Neural progenitor cell (in vitro differentiated cells): ENCODE measurements around the gene CDH12. TPM values are rescaled to one million over a fixed set of nuclear protein-coding genes. Genes with fewer than 3 reads are reported as not detected.

Experiments used
- DNase-seq: peaks from one replicate; pipeline ENCODE4 v3.0.0-alpha.2; 2016; ENCODE audit warnings: low spot score
- H2AFZ ChIP-seq: fragments of 200-600 bp; sonication (generic); replicated peaks from 2 replicates; pipeline ENCODE4 v1.6.1; 2016; ENCODE audit warnings: antibody characterized with exemption
- H3F3A ChIP-seq: fragments of 200-600 bp; sonication (generic); 2 replicates; pipeline ENCODE4 v1.6.1; 2016; ENCODE audit warnings: antibody characterized with exemption, low read depth
- H3K27ac ChIP-seq: fragments of 200-600 bp; sonication (generic); 2 replicates; pipeline ENCODE4 v1.5.1; 2016; ENCODE audit warnings: mild to moderate bottlenecking
- H3K27me3 ChIP-seq: fragments of 200-600 bp; sonication (generic); 2 replicates; pipeline ENCODE4 v1.6.1; 2016; ENCODE audit warnings: mild to moderate bottlenecking, moderate library complexity
- H3K36me3 ChIP-seq: fragments of 200-600 bp; sonication (generic); 2 replicates; pipeline ENCODE4 v1.5.1; 2016
- H3K4me1 ChIP-seq: fragments of 200-600 bp; sonication (generic); 2 replicates; pipeline ENCODE4 v1.6.1; 2016; ENCODE audit warnings: mixed run types
- H3K4me2 ChIP-seq: fragments of 200-600 bp; sonication (generic); 2 replicates; pipeline ENCODE4 v1.6.1; 2016
- H3K4me3 ChIP-seq: fragments of 200-600 bp; sonication (generic); 2 replicates; pipeline ENCODE4 v1.5.1; 2016
- H3K79me2 ChIP-seq: fragments of 200-600 bp; sonication (generic); 2 replicates; pipeline ENCODE4 v1.6.1; 2016; ENCODE audit warnings: low read depth
- H3K9ac ChIP-seq: fragments of 200-600 bp; sonication (generic); 2 replicates; pipeline ENCODE4 v1.6.1; 2016
- H3K9me3 ChIP-seq: fragments of 200-600 bp; sonication (generic); 2 replicates; pipeline ENCODE4 v1.5.1; 2016; ENCODE audit warnings: low read depth
- H4K20me1 ChIP-seq: fragments of 200-600 bp; sonication (generic); 2 replicates; pipeline ENCODE4 v1.6.1; 2016; ENCODE audit warnings: low read depth
- H3K27ac Mint-ChIP-seq: 3 replicates; pipeline ENCODE4 v1.8.0; 2021; ENCODE audit warnings: mixed read lengths
- H3K27me3 Mint-ChIP-seq: 2 replicates; pipeline ENCODE4 v1.8.0; 2022; ENCODE audit warnings: low read depth, mild to moderate bottlenecking, inconsistent platforms, moderate library complexity, mixed read lengths; ENCODE audit not compliant: insufficient read depth
- H3K36me3 Mint-ChIP-seq: 3 replicates; pipeline ENCODE4 v1.8.0; 2021; ENCODE audit warnings: mixed read lengths
- H3K4me1 Mint-ChIP-seq: 3 replicates; pipeline ENCODE4 v1.8.0; 2021; ENCODE audit warnings: mixed read lengths
- H3K4me3 Mint-ChIP-seq: 3 replicates; pipeline ENCODE4 v1.8.0; 2021; ENCODE audit warnings: mild to moderate bottlenecking, moderate library complexity, mixed read lengths
- H3K9me3 Mint-ChIP-seq: 3 replicates; pipeline ENCODE4 v1.8.0; 2020; ENCODE audit warnings: mixed read lengths
- CTCF ChIP-seq: fragments of 200-600 bp; sonication (generic); IDR thresholded peaks from 2 replicates; pipeline ENCODE4 v1.5.1; 2017; ENCODE audit warnings: antibody characterized with exemption, mild to moderate bottlenecking
- EZH2 ChIP-seq: fragments of 200-600 bp; sonication (generic); IDR thresholded peaks from 2 replicates; pipeline ENCODE4 v1.6.1; 2017; ENCODE audit warnings: antibody characterized with exemption, mild to moderate bottlenecking, moderate library complexity
- EZH2phosphoT487 ChIP-seq: fragments of 200-600 bp; sonication (generic); IDR thresholded peaks from 2 replicates; pipeline ENCODE4 v1.6.1; 2017; ENCODE audit warnings: antibody characterized with exemption
- total RNA-seq: library from RNA; depleted of rRNA; stranded (reverse); fragments of >200 nt; gene quantifications from 2 replicates; pipeline ENCODE4 v1.2.3, GENCODE V29; 2015; ENCODE audit warnings: low replicate concordance

CDH12 gene
- total RNA-seq, 1 donor from 2014 or later, result not detected

- H3K27ac ChIP-seq, result no peak overlapping the region
- Mint-ChIP-seq H3K27me3 (peaks cover 2% of the 10 kb centered on the region), H3K9me3 (no peaks in the 10 kb centered on the region), H3K36me3 (no peaks in the 10 kb centered on the region), H3K4me1 (no peaks in the 10 kb centered on the region), H3K4me3 (no peak overlapping the region), H3K27ac (no peak overlapping the region)
- no peaks in the 10 kb centered on the region for H3K9me3 ChIP-seq
- H3K9ac ChIP-seq, result no peak overlapping the region
- H3K4me3 ChIP-seq, result no peak overlapping the region
- no peak overlapping the region for H3K4me2 ChIP-seq
- no peak for DNase-seq
- H3K4me1 ChIP-seq, result no peaks in the 10 kb centered on the region
- no peak overlapping the region for H2AFZ ChIP-seq
- H3K36me3 ChIP-seq, result no peaks in the 10 kb centered on the region
- TF ChIP-seq EZH2phosphoT487 (no peak), EZH2 (no peak), CTCF (no peak)
- no peaks in the 10 kb centered on the region for H3F3A ChIP-seq
- no peaks in the 10 kb centered on the region for H4K20me1 ChIP-seq
- H3K27me3 ChIP-seq, result no peaks in the 10 kb centered on the region
- H3K79me2 ChIP-seq, result no peaks in the 10 kb centered on the region
These were observed 461.2 kb downstream of the CDH12 start for GRCh38 chr5:22391956-22392355.

- no peak overlapping the region for H3K4me3 Mint-ChIP-seq
- Histone ChIP-seq H3K36me3 (no peaks in the 10 kb centered on the region), H3K27ac (no peak overlapping the region), H3K4me1 (no peaks in the 10 kb centered on the region), H3K4me2 (no peak overlapping the region), H3K9me3 (no peaks in the 10 kb centered on the region), H3K79me2 (no peaks in the 10 kb centered on the region), H3F3A (no peaks in the 10 kb centered on the region), H2AFZ (no peak overlapping the region), H3K4me3 (no peak overlapping the region), H4K20me1 (no peaks in the 10 kb centered on the region), H3K9ac (no peak overlapping the region), H3K27me3 (no peaks in the 10 kb centered on the region)
- H3K9me3 Mint-ChIP-seq, result no peaks in the 10 kb centered on the region
- H3K27me3 Mint-ChIP-seq, result peaks cover 2% of the 10 kb centered on the region
- DNase-seq, result peak; percentile 5
- no peaks in the 10 kb centered on the region for H3K36me3 Mint-ChIP-seq
- H3K27ac Mint-ChIP-seq, result no peak overlapping the region
- TF ChIP-seq EZH2 (no peak), EZH2phosphoT487 (no peak), CTCF (no peak)
- no peaks in the 10 kb centered on the region for H3K4me1 Mint-ChIP-seq
These were observed 462.3 kb downstream of the CDH12 start for GRCh38 chr5:22390888-22391287.

- H3K27me3 ChIP-seq, result no peaks in the 10 kb centered on the region
- Mint-ChIP-seq H3K36me3 (no peaks in the 10 kb centered on the region), H3K9me3 (peaks cover 4% of the 10 kb centered on the region), H3K27me3 (no peaks in the 10 kb centered on the region), H3K4me3 (no peak overlapping the region), H3K4me1 (no peaks in the 10 kb centered on the region), H3K27ac (no peak overlapping the region)
- H3K4me2 ChIP-seq, result no peak overlapping the region
- DNase-seq, result no peak
- no peak overlapping the region for H3K4me3 ChIP-seq
- no peaks in the 10 kb centered on the region for H3F3A ChIP-seq
- no peak overlapping the region for H3K27ac ChIP-seq
- H3K9ac ChIP-seq, result no peak overlapping the region
- no peak overlapping the region for H2AFZ ChIP-seq
- H3K79me2 ChIP-seq, result no peaks in the 10 kb centered on the region
- no peaks in the 10 kb centered on the region for H3K9me3 ChIP-seq
- TF ChIP-seq CTCF (no peak), EZH2phosphoT487 (no peak), EZH2 (no peak)
- no peaks in the 10 kb centered on the region for H4K20me1 ChIP-seq
- H3K36me3 ChIP-seq, result no peaks in the 10 kb centered on the region
- H3K4me1 ChIP-seq, result no peaks in the 10 kb centered on the region
These were observed 480.1 kb downstream of the CDH12 start for GRCh38 chr5:22372826-22373660.
